Caco-2 (cell line): Measurements from ENCODE around the gene TECRL. TPM values are rescaled to one million over a fixed set of nuclear protein-coding genes. Genes with fewer than 3 reads are reported as not detected.

Experiments
- BruUV-seq: library from RNA; stranded (reverse); fragments of 400-500 nt; replicated peaks from 2 replicates; lab custom pipeline; 2021; lab: Mats Ljungman, UMichigan
- CTCF ChIA-PET: fragments of 300-600 bp; sonication (Branson Sonifier 250); formaldehyde crosslinking; loops from one replicate; lab custom pipeline; 2022; ENCODE audit warnings: antibody characterized with exemption; lab: Charles Lee
- POLR2A ChIA-PET: fragments of 300-600 bp; sonication (Branson Sonifier 250); formaldehyde crosslinking; loops from one replicate; lab custom pipeline; 2022; ENCODE audit warnings: antibody characterized with exemption; lab: Charles Lee
- DNase-seq, 2 experiments: peaks; one replicate each; pipeline versions ENCODE4 v3.0.0 to v3.0.0-alpha.2; 2020 to 2022
- H3K27me3 ChIP-seq: replicated peaks from 2 replicates; pipeline ENCODE4 v1.6.0; 2011; ENCODE audit warnings: low read length; ENCODE audit not compliant: control insufficient read depth, insufficient read depth
- H3K36me3 ChIP-seq: 2 replicates; pipeline ENCODE4 v1.5.1; 2011; ENCODE audit warnings: low read length; ENCODE audit not compliant: control insufficient read depth, insufficient read depth
- H3K4me1 ChIP-seq: fragments of 250-450 bp; sonication (Bioruptor Pico); 2 replicates; pipeline ENCODE4 v1.5.1; 2020; ENCODE audit warnings: mild to moderate bottlenecking
- H3K4me3 ChIP-seq: 2 replicates; pipeline ENCODE4 v1.5.1; 2011; ENCODE audit warnings: low read depth, mild to moderate bottlenecking, control low read depth, low read length
- H3K9me3 ChIP-seq: fragments of 250-450 bp; sonication (Bioruptor Pico); 2 replicates; pipeline ENCODE4 v1.5.1; 2020; ENCODE audit warnings: mild to moderate bottlenecking, moderate library complexity
- H3K27ac Mint-ChIP-seq: one replicate; pipeline ENCODE4 v1.8.0; 2022; ENCODE audit warnings: mixed read lengths; ENCODE audit not compliant: unreplicated experiment
- H3K27me3 Mint-ChIP-seq: one replicate; pipeline ENCODE4 v1.8.0; 2022; ENCODE audit warnings: mixed read lengths; ENCODE audit not compliant: insufficient read depth, unreplicated experiment
- H3K36me3 Mint-ChIP-seq: one replicate; pipeline ENCODE4 v1.8.0; 2022; ENCODE audit warnings: mild to moderate bottlenecking, mixed read lengths; ENCODE audit not compliant: insufficient read depth, unreplicated experiment
- H3K4me1 Mint-ChIP-seq: one replicate; pipeline ENCODE4 v1.8.0; 2022; ENCODE audit warnings: low read depth, mixed read lengths; ENCODE audit not compliant: unreplicated experiment
- H3K4me3 Mint-ChIP-seq: one replicate; pipeline ENCODE4 v1.8.0; 2022; ENCODE audit warnings: mild to moderate bottlenecking, moderate library complexity, mixed read lengths; ENCODE audit not compliant: unreplicated experiment
- H3K9me3 Mint-ChIP-seq: one replicate; pipeline ENCODE4 v1.8.0; 2022; ENCODE audit warnings: mixed read lengths; ENCODE audit not compliant: unreplicated experiment
- intact Hi-C: fragments of 100-400 bp; cut with micrococcal nuclease; formaldehyde crosslinking; loops from one replicate; pipeline ENCODE4 v1.10.0; 2022; ENCODE audit not compliant: unreplicated experiment
- total RNA-seq: library from RNA; stranded (reverse); gene quantifications from 2 replicates; pipeline ENCODE4 v1.2.3, GENCODE V29; 2022
- TF ChIP-seq, protein P1 (sequence below), 2 experiments: fragments of 200-600 bp in 1 of 2; IDR thresholded peaks; 1 replicate in 1 of 2; 2 replicates in 1 of 2; pipeline versions ENCODE4 v1.5.1 to v1.8.0; 2011 to 2022; ENCODE audit warnings: antibody characterized with exemption in 1 of 2, control low read depth in 1 of 2, inconsistent platforms in 1 of 2, low read depth in 1 of 2, low read length in 1 of 2, mild to moderate bottlenecking in 1 of 2, moderate library complexity in 1 of 2; ENCODE audit not compliant: insufficient read depth in 1 of 2, severe bottlenecking in 1 of 2, unreplicated experiment in 1 of 2

The TECRL gene
- total RNA-seq, 1 experiment from 2014 or later, result not detected

DNA sequence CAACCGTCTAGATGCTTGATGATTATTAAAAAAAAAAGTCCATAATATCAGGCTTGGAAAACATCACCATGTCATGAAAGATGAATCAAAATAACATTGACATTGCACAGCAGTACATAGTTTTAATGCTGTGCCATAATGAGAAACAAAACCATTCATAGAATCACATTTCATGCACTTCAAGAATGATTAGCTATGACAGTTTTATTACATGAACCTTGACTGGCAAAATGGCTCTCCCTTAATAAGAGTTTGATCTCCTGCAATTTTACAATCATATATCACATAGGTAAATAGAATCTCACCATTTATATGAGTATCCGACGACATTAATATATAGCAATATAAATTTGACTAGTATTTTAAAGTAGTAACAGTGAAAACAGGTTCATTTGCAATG, 49.8 kb downstream of the TECRL start:
- intact Hi-C loops, result no loop called here
- ChIA-PET CTCF (no interaction called here), POLR2A (no interaction called here)
- H3K27me3 ChIP-seq, result no peaks in the 10 kb centered on the region
- BruUV-seq, result no TSS peak
- H3K4me3 Mint-ChIP-seq, result no peak overlapping the region
- H3K36me3 Mint-ChIP-seq, result no peaks in the 10 kb centered on the region
- H3K27me3 Mint-ChIP-seq, result no peaks in the 10 kb centered on the region
- no peaks in the 10 kb centered on the region for H3K4me1 ChIP-seq
- no peaks in the 10 kb centered on the region for H3K36me3 ChIP-seq
- TF ChIP-seq, protein P1, sequence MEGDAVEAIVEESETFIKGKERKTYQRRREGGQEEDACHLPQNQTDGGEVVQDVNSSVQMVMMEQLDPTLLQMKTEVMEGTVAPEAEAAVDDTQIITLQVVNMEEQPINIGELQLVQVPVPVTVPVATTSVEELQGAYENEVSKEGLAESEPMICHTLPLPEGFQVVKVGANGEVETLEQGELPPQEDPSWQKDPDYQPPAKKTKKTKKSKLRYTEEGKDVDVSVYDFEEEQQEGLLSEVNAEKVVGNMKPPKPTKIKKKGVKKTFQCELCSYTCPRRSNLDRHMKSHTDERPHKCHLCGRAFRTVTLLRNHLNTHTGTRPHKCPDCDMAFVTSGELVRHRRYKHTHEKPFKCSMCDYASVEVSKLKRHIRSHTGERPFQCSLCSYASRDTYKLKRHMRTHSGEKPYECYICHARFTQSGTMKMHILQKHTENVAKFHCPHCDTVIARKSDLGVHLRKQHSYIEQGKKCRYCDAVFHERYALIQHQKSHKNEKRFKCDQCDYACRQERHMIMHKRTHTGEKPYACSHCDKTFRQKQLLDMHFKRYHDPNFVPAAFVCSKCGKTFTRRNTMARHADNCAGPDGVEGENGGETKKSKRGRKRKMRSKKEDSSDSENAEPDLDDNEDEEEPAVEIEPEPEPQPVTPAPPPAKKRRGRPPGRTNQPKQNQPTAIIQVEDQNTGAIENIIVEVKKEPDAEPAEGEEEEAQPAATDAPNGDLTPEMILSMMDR (IDR thresholded peaks at IDR 0.05; ENCODE audit: insufficient read depth in 1 of 2, low read depth in 1 of 2, low read length in 1 of 2, severe bottlenecking in 1 of 2, unreplicated experiment in 1 of 2), result no peak
- DNase-seq, result no peak
- no peaks in the 10 kb centered on the region for H3K9me3 ChIP-seq
- no peaks in the 10 kb centered on the region for H3K9me3 Mint-ChIP-seq
- H3K4me3 ChIP-seq, result no peak overlapping the region
- H3K27ac Mint-ChIP-seq, result no peak overlapping the region
- no peaks in the 10 kb centered on the region for H3K4me1 Mint-ChIP-seq

GRCh38 chr4:64353904-64354303, 55.3 kb downstream of the TECRL start:
- no peaks in the 10 kb centered on the region for H3K27me3 ChIP-seq
- ChIA-PET POLR2A (no interaction called here), CTCF (no interaction called here)
- Mint-ChIP-seq H3K27ac (no peak overlapping the region), H3K9me3 (no peaks in the 10 kb centered on the region), H3K4me3 (no peak overlapping the region), H3K36me3 (no peaks in the 10 kb centered on the region), H3K27me3 (no peaks in the 10 kb centered on the region), H3K4me1 (no peaks in the 10 kb centered on the region)
- H3K36me3 ChIP-seq, result no peaks in the 10 kb centered on the region
- no TSS peak for BruUV-seq
- TF ChIP-seq, protein P1 (IDR thresholded peaks at IDR 0.05; ENCODE audit: insufficient read depth in 1 of 2, low read depth in 1 of 2, low read length in 1 of 2, severe bottlenecking in 1 of 2, unreplicated experiment in 1 of 2), result no peak
- no peak overlapping the region for H3K4me3 ChIP-seq
- no peaks in the 10 kb centered on the region for H3K4me1 ChIP-seq
- H3K9me3 ChIP-seq, result no peaks in the 10 kb centered on the region; the same call in 1 of the 2 replicates
- no peak for DNase-seq
- intact Hi-C loops, result no loop called here

DNA sequence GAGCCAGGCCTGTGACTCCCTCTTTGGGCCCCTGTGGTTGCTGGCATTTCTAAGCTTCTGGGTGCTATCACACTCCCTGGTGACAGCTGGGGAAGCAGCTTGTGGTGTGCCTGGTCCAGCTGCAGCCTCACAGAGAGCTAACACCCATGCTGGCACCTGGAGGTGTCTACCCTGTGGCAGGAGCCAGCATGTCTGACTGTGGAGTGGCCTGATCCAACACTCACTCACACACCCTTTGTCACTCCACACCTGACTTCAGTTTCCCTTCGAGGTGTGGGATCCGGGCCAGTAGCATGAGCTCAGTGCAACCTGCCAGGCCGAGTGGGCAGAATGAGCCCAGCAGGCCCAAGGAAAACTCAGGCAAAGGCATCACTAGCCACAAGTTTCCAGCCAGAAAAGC, 67.5 kb downstream of the TECRL start:
- Mint-ChIP-seq H3K4me1 (no peaks in the 10 kb centered on the region), H3K27me3 (no peaks in the 10 kb centered on the region), H3K4me3 (no peak overlapping the region), H3K27ac (no peak overlapping the region), H3K36me3 (no peaks in the 10 kb centered on the region), H3K9me3 (peaks cover 10% of the 10 kb centered on the region)
- no peak for DNase-seq
- ChIA-PET POLR2A (no interaction called here), CTCF (no interaction called here)
- Histone ChIP-seq H3K4me3 (no peak overlapping the region), H3K36me3 (no peaks in the 10 kb centered on the region), H3K9me3 (no peaks in the 10 kb centered on the region), H3K27me3 (no peaks in the 10 kb centered on the region), H3K4me1 (no peaks in the 10 kb centered on the region)
- no TSS peak for BruUV-seq
- intact Hi-C loops, result no loop called here
- TF ChIP-seq, protein P1 (IDR thresholded peaks at IDR 0.05; ENCODE audit: insufficient read depth in 1 of 2, low read depth in 1 of 2, low read length in 1 of 2, severe bottlenecking in 1 of 2, unreplicated experiment in 1 of 2), result no peak
